Urinary bladder (tissue), 4 donors: Measurements from ENCODE around the gene SGMS1. TPM values are rescaled to one million over a fixed set of nuclear protein-coding genes. Genes with fewer than 3 reads are reported as not detected.
"Not testable (repeated sequence)": the region's sequence is repeated elsewhere in the genome, so short reads cannot be mapped to it uniquely, and the experiment has no call there.

Experiments used
- DNase-seq: peaks from one replicate; pipeline ENCODE4 v3.0.0-alpha.2; 2015; ENCODE audit errors: extremely low spot score
- H3K27ac ChIP-seq: one replicate; pipeline ENCODE4 v1.5.1; 2013; ENCODE audit warnings: low read depth, mild to moderate bottlenecking, moderate library complexity
- H3K36me3 ChIP-seq: one replicate; pipeline ENCODE4 v1.6.1; 2013; ENCODE audit warnings: mild to moderate bottlenecking, moderate library complexity; ENCODE audit not compliant: insufficient read depth
- H3K4me1 ChIP-seq: one replicate; pipeline ENCODE4 v1.6.1; 2013; ENCODE audit warnings: mild to moderate bottlenecking, moderate library complexity; ENCODE audit not compliant: insufficient read depth
- H3K4me3 ChIP-seq: one replicate; pipeline ENCODE4 v1.5.1; 2013; ENCODE audit warnings: low read depth, low read length
- WGBS: extraction: QIAGEN DNeasy Blood & Tissue Kit; methylation state at CpG from one replicate; pipeline ENCODE4 v1.1.7; 2013; 5-methylcytosine and 5-hydroxymethylcytosine counted together
- polyA plus RNA-seq: library from polyadenylated mRNA; stranded (reverse); fragments of 200-250 nt; gene quantifications from one replicate; pipeline ENCODE4 v1.2.3, GENCODE V29; 2013
- total RNA-seq: library from RNA; depleted of rRNA; stranded (reverse); fragments of >200 nt; gene quantifications from one replicate; pipeline ENCODE4 v1.2.3, GENCODE V29; 2014
- donor health status: healthy with polysubstance abuse.
- donor health status: healthy.

SGMS1 gene
- total RNA-seq: 86.4 TPM
- 21.2 TPM for polyA plus RNA-seq

DNA sequence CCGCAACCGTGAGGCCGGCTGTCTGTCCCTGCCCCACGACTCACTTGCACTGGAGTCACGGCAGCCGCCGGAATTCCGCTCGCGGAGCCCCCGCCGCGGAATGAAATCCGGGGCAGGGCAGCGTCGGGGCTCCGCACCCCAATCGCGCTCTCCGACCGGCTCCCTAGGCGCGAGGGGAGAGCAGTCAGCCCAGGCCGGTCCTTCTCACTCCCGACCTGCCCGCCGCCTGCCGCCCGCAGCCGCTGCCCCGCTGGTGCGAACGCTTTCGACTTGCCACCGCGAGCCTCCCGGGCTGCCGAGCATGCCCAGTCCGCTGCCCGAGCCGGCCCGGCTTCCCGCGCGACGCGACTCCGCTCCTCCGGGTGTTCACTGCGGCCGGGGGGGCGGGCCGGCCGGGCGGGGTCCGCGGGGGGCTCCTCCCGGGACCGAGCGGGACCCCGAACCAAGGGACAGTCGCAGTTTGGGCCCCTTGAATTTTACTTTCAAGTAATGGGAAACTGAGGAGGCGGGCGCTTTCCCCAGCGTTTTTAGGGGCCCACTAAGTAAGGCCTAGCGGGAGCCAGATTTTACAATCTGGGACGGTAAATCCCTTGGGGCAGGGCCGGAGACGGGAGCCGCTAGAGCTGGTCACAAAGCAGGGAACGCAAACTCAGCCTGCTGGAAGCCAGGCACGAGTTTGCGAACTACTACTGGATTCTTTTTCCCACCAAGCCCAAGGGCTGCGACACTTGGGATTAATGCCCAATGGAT lies at the start of gene SGMS1:
Gene SGMS1, minus strand, starts transcription at position 294 of the 750 bp plus-strand sequence. CDS start 279,842 bp downstream, outside the sequence.
- Histone ChIP-seq H3K4me3 (peak within 1 kb of the TSS; percentile 94), H3K4me1 (no peaks in the 10 kb centered on the region), H3K27ac (peak within 1 kb of the TSS; percentile 99), H3K36me3 (no peaks in the 10 kb centered on the region)
- peak; percentile 64 for DNase-seq
- WGBS: under 1% methylated on average over 74 of the region's 74 CpGs

DNA sequence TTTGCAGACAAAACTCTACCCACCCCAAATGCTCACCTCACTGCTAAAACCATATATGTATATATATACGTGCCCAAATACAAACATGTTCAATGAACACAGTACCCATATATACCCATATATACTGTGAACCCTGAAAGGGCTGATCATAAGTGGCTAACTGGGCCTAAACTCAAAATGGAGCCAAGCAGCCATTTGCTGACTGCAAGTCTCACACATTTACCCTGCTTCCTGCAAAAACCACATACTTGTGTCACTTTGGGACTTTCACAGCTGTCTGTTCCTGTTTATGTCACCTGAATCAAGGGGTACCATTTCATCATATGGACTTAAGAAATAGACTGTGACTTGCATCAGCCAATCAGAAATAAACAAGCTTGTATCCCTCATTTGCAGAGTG lies 48.4 kb upstream of the SGMS1 start:
- H3K4me1 ChIP-seq, H3K4me3 ChIP-seq, H3K36me3 ChIP-seq, H3K27ac ChIP-seq, DNase-seq: not testable (repeated sequence)
- WGBS: 81% methylated on average over 1 of the region's 1 CpG

DNA sequence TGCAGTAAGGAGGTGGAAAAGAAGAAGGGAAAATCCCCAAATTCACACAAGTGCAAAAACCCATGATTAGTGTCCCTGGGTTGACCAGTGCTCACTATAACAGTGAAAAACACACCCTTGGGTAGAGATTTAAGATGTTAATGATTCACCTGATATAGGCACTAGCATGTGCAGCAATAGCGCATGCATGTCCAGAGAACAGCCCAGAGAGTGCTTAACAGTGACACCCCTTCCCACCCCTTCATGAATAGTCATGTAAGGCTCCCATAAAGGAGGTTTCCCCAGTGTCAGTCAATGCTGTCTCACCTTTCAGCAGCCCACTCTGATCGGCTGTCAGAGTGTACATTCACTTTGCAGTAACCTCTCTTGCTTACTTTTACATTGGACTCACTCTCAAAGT lies 47.9 kb upstream of the SGMS1 start:
- H3K4me3 ChIP-seq, DNase-seq, H3K4me1 ChIP-seq, H3K27ac ChIP-seq, H3K36me3 ChIP-seq: not testable (repeated sequence)
- WGBS: 86% methylated on average over 2 of the region's 2 CpGs

DNA sequence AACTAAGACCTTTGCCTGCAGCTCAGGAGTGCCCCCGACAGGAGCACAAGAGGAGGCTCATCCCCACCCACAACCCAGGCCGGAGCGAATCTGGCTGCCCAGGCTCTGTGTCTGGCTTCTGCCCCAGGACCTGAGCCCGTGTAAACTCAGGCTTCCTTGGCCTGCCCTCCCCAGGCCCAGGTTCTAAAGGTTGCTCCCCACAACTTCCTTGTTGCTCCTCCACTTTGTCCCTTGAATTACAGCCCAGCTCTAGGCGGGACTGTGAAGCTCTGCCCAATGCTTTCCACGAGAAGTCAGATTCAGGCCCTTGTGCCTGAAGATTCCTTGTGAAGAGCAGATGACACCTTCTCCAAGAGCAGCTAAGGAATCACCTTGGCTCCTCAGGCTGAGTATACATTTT lies 46.2 kb upstream of the SGMS1 start:
- WGBS: 74% methylated on average over 6 of the region's 6 CpGs

DNA sequence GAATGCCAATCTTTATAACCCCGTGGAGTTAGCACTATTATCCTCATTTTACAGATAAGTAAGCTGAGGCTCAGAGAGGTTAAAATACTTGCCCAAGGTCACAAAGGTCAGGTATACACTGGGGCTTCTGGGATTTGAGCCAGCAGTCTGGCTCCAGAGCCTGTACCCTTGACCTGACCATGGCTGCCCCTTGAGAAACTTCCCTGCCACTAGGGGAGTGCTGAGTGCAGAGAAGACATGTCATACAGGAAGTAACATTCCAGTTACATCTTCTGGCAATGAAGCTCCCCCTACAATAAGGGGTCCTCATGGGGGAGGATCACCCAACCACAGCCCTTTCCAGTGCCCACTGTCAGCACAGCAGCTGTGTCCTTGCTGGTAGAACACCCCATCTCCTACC lies 43.6 kb upstream of the SGMS1 start:
- 75% methylated on average over 1 of the region's 1 CpG for WGBS

More for the DNA sequence above, 46.2 kb upstream of the SGMS1 start:
- DNase-seq, H3K36me3 ChIP-seq, H3K27ac ChIP-seq, H3K4me1 ChIP-seq, H3K4me3 ChIP-seq: not testable (repeated sequence)

DNA sequence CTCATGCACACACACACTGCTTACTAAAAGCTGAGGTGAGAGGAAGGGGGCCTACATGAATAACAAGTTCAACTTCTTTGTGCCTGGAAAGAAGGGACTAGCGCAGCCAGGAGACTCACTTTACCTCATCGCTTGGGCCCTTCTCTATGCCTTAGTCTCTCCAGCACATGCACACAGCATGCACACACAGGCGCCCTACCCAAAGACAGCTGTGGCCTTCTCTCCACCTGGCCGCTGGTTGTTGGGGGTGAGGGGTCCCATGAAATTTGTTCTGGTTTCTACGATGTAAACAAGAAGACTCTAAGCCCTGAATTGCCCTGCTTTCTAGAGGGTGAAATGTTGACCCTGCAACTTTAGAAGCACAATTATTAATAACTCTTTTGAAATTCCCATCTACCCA lies 38.7 kb upstream of the SGMS1 start:
- H3K4me1 ChIP-seq, DNase-seq, H3K27ac ChIP-seq, H3K36me3 ChIP-seq, H3K4me3 ChIP-seq: not testable (repeated sequence)
- 85% methylated on average over 5 of the region's 5 CpGs for WGBS

More for the DNA sequence above, 43.6 kb upstream of the SGMS1 start:
- H3K4me3 ChIP-seq, DNase-seq, H3K36me3 ChIP-seq, H3K27ac ChIP-seq, H3K4me1 ChIP-seq: not testable (repeated sequence)

DNA sequence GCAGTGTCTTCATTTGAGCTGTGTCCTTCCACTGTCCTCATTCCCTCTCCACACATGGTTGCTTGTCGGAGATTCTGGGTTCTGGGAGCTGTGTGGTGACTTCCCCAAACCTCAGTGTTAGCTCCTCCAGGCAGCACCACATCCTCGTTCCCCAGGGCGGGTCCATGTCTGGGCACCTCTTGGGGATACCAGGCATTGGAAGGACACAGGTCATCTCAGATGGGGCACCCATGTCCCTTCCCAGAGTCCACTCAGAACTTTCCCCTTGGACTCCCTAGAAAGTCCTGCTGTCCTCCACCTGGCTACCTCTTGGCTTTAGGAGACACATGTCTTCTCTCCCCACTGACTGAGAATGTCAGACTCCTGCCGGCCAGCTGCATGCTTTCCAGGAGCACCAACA lies 37.8 kb upstream of the SGMS1 start:
- DNase-seq, H3K4me3 ChIP-seq, H3K27ac ChIP-seq, H3K4me1 ChIP-seq, H3K36me3 ChIP-seq: not testable (repeated sequence)
- WGBS: 79% methylated on average over 4 of the region's 4 CpGs

DNA sequence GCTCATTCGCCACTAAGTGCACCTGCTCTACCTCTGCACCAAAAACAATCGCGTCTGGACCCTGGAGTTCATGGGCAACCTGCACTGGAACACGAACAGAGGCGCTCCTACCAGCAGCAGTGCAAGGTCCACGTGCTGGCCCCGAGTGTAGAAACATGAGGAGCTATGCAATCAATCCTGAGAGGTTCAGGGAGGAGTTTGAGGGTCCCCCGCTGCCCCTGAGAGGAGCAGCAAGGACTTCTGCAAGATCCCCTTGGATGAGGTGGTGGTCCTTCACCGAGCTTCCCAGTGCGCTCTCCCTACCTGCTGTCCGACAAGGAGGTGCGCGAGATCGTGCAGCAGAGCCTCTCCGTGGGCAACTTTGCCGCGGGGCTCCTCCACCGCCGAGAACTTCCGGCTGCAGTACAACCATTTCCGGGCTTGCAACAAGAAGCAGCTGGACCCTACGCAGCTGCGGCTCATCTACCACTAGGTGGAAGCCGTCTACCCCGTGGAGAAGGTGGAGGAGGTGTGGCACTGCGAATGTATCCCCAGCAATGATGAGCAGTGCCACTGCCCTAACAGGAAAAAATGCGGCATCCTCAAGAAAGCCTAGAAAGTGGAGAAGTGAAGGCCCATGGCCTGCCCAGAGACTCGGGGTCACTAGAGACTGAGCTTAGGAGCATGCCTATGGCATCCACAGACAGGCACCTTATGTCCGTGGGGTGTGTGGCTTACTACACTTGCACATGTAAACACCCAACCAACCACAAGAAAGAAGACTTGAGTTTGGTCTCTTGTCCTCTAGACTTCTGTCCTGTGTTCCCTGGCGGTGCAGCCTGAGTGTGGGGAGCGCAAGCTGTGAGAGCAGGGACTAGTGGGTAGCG lies 36.3 kb upstream of the SGMS1 start:
- not testable (repeated sequence) for H3K27ac ChIP-seq, DNase-seq, H3K36me3 ChIP-seq, H3K4me1 ChIP-seq, H3K4me3 ChIP-seq
- 51% methylated on average over 32 of the region's 32 CpGs for WGBS

DNA sequence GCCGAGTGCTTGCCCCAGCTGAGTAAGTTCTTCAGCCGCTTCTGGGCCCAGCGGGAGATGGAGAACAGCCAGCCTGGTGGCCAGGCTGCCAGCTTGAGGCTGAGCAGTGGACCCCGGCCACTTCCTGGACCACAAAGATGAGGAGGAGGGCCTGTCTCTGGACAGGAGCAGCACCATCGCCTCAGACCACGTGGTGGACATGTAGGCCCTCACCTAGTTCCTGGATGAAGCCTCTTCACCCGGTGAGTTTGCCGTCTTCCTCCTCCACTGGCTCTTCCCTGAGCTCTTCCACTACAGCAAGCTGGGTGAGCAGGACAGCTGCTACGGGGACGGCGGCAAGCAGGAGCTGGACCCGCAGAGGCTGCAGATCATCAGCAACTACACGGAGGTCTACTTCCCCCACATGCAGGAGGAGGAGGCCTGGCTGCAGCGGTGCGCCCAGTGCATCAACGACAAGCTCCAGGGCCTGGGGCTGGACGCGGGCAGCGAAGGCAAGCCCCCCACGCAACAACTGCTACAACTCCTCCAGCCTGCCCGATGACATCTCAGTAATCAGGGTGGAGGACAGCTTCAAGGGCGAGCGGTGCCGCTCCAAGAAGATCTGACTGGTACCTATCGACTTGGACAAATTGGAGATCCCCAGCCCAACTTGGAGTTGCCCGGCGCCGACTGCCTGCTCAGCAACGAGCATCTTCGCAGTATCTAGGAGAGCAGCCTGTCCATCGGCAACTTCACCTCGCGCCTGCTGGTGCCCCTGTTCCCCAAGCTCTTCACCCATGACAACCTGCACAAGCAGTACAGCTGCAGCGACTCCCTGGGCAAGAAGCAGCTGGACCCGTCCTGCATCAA lies 35.5 kb upstream of the SGMS1 start:
- not testable (repeated sequence) for DNase-seq, H3K4me1 ChIP-seq, H3K4me3 ChIP-seq, H3K27ac ChIP-seq, H3K36me3 ChIP-seq
- WGBS: 94% methylated on average over 35 of the region's 35 CpGs

DNA sequence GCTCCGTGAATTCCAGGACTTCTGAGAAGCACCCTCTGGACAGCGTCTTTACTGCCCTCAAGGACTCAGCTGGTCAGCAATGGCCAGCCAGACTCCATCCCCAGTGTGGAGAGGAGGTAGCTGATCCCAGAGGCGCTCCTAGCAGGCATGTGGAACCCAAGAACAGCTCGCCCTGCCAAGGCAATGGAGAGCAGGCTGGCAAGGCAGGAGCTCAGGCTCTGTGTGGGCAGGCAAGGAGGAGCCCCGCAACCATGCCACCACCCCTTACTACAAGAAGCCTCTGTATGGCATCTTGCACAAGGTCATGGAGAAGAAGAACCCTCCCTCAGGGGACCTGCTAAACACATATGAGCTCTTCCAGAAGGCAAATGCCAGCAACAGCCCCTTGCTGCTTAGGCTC lies 34.4 kb upstream of the SGMS1 start:
- H3K27ac ChIP-seq: no peak overlapping the region
- H3K36me3 ChIP-seq: no peaks in the 10 kb centered on the region
- H3K4me1 ChIP-seq: no peaks in the 10 kb centered on the region
- 91% methylated on average over 5 of the region's 5 CpGs for WGBS
- no peak overlapping the region for H3K4me3 ChIP-seq
- DNase-seq: no peak

DNA sequence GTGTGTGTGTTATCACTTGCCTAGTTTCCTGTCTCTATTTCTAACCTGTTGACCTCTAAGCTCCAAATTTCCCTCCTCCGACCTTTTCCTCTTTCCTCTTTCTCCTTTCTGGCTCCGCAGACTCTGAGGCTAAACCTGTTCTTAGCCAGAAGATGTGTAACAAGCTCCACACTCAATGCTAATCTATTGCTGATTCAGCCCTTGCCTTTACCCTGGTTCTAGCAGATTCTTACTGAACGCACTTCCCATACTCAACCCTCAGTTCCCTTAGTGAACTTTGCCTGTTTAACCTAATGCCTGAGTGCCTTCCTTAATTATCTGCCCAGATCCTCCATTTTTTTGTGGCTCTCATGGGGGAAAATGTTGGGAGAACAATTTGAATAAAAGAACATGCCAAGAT lies 30.0 kb upstream of the SGMS1 start:
- DNase-seq: no peak
- no peak overlapping the region for H3K27ac ChIP-seq
- H3K36me3 ChIP-seq: no peaks in the 10 kb centered on the region
- H3K4me1 ChIP-seq: no peaks in the 10 kb centered on the region
- H3K4me3 ChIP-seq: no peak overlapping the region
- 31% methylated on average over 3 of the region's 3 CpGs for WGBS

DNA sequence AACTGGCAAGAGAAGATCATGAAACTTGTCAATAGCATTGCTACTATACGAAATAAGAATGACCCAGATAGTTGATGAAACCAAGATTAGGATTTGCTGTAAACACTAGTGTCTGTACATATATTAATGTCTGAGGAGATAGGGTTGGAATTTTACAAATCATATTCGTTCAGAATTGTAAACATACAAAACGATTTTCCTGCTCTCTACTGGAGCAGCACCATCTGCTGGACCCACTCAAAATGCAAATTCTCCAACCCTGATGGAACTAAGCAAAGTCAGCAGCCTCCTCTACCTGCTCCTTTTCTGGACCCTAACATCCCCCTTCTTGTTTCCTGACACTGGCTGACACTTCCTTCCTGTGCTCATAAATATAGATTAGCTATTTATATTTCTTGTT lies 29.4 kb upstream of the SGMS1 start:
- Histone ChIP-seq H3K36me3 (no peaks in the 10 kb centered on the region), H3K4me3 (no peak overlapping the region), H3K27ac (no peak overlapping the region), H3K4me1 (no peaks in the 10 kb centered on the region)
- WGBS: 1% methylated on average over 3 of the region's 3 CpGs
- no peak for DNase-seq

DNA sequence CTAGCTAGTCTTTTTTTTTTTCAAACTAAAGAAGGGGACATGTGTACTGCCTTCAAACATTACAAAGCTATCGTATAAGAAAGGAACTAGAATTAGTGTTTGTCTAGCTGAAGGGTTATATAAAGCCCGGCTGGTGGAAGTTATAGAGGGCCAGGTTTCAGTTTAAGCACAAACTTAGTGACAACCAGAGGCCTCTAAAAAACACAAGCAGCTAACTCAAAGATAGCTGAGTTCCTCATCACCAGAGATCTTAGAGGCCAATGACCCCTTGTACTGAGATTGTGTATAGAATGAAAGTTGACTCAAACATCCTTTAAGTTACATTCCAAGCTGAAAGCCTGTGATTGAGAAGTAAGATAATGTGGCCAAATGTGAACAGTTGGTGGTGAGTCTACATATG lies 28.1 kb upstream of the SGMS1 start:
- 60% methylated on average over 2 of the region's 2 CpGs for WGBS
- Histone ChIP-seq H3K4me1 (no peaks in the 10 kb centered on the region), H3K36me3 (no peaks in the 10 kb centered on the region), H3K27ac (no peak overlapping the region), H3K4me3 (no peak overlapping the region)
- DNase-seq: no peak
